NCI-H524 (cell line): Measurements from ENCODE around the gene EID3.
A peak's percentile ranks its signal among the peaks of the same experiment; 100 is the strongest.

Experiments
- DNase-seq, 2 experiments: peaks; one replicate each; lab custom pipeline; 2025; lab: John Stamatoyannopoulos, UW

Gene EID3

DNA sequence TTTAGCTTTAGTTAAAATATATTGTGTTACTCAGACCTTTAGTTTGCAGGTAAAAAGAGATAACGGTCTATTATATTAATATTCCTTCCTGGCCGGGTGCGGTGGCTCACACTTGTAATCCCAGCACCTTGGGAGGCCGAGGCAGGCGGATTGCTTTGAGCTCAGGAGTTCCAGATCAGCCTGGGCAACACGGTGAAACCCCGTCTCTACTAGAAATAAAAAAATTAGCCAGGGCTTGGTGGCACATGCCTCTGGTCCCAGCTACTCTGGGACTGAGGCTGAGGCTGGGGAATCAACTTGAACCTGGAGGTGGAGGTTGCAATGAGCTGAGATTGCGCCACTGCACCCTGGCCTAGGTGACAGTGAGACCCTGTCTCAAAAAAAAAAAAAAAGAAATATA, 13.2 kb upstream of the EID3 start:
- DNase-seq: no peak

GRCh38 chr12:104290855-104291254, 12.7 kb upstream of the EID3 start:
- no peak for DNase-seq

GRCh38 chr12:104291867-104292524, 11.5 kb upstream of the EID3 start:
- peak; percentile 33 to 66 for DNase-seq

DNA sequence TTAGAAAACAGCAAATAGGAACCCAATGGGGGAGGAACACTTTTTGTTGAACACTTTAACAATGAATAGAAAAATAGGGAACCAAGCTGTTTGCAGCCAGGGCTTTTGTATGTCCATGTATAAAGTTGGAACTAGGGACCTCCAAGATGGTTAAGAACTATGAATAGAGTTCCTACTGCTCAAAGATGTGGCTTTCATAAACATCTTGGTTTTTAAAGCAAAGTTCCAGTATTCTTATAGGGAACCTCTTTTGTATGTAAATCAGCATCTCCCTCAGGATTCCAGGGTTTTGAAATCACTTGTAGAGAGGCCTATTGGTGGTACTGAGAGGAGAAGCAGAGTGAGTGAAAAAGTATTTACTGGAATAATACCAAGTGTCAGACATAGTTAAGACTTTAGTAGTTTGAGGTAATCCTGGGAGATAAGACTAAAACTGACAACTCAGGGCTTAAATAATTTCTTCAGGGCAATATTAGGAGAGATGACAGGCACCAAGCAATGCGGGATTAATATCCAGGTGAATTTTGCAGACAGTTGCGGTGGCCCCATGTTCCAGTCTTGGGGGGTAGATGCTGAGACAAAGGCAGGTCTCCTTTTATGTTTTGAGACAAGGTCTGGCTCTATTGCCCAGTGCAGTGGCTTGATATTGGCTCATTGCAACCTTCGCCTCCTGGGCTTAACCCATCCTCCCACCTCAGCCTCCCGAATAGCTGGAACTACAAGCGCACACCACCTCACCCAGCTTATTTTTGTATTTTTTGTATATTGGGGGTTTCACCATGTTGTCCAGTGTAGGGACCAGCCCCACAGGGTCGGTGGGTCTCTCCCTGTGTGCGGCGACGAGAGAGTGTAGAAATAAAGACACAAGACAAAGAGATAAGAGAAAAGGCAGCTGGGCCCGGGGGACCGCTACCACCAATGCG, 10.4 kb upstream of the EID3 start:
- no peak for DNase-seq

DNA sequence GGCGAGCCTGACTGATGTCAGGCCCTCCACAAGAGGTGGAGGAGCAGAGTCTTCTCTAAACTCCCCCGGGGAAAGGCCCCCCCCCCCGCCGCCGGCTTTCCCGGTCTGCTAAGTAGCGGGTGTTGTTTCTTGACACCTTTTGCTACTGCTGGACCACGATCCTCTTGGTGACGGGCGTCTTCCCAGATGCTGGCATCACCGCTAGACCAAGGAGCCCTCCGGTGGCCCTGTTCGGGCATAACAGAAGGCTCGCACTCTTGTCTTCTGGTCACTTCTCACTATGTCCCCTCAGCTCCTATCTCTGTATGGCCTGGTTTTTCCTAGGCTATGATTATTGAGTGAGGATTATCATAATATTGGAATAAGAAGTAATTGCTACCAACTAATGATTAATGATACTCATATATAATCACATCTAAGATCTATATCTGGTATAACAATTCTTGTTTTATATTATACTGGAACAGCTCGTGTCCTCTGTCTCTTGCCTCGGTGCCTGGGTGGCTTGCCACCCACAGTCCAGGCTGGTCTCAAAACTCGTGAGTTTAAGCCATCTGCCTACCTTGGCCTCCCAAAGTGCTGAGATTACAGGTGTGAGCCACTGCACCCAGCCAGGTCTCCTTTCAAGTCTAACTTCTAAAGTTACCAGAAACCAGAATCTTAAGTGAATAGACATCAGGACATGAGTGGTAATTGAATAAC, 9.2 kb upstream of the EID3 start:
- peak in 1 of 2 experiments; percentile 41 for DNase-seq

DNA sequence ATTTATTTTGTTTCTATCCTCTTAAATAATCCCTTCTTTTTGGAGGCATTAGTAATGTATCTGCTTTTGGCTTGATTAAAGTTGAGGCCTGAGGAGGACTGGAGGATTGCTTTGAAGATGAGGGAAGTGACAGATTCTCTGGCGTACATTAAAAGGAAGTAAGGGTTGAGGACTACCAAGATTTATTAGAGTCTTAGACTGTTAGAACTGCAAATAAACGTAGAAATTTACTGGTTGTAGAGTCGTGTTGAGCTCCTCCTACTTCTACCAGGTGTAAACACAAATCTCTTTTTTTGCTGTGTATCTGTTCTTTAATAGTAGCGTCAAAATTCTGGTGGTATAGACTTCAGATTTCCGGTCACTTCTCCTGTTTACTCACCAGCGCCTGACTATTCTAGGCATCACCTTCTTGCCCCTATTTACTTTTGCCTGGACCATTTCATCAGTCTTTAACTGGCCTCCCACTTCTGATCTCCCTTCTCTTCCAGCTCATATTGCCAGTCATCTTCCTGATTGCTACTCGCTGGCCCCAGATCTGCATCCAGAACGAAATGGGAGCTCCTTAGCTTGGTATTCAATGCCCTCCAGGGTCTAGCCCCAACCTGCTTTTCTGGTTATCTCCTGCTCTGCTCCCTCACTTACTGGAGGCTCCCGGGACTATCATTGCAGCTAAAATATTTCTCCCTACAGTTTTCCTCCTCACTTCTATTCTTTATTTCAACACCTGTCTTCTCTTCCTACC, 8.4 kb upstream of the EID3 start:
- no peak for DNase-seq

- no peak for DNase-seq
Measured at GRCh38 chr12:104295954-104296353, 7.6 kb upstream of the EID3 start.

GRCh38 chr12:104296718-104297117, 6.8 kb upstream of the EID3 start:
- no peak for DNase-seq

- DNase-seq: no peak
Measured at GRCh38 chr12:104297477-104298113, 5.9 kb upstream of the EID3 start.

- no peak for DNase-seq
Measured at GRCh38 chr12:104299842-104300481, 3.6 kb upstream of the EID3 start.

- no peak for DNase-seq
Measured at GRCh38 chr12:104304261-104305009, 896 bp downstream of the EID3 start.

GRCh38 chr12:104305349-104305748, 1.8 kb downstream of the EID3 start:
- DNase-seq: no peak

DNA sequence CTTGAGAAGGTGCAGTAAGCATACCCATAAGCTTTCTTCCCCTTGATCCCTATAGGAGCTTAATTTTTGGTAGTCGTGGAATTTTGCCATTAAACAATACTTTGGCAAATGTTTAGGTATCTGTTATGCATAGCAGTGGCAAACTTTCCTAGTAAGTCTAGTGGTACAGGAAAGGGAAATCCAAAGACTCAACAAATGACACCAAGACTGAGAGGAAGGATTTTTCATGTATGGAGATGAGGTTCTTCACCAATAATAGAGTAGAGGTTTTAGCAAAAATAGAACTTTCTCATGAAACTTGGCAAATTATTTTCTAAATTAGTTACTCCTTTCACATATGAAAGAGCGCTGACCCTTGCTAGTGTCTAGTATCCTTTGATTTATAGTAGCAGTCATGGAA, 2.8 kb downstream of the EID3 start:
- DNase-seq: no peak

DNA sequence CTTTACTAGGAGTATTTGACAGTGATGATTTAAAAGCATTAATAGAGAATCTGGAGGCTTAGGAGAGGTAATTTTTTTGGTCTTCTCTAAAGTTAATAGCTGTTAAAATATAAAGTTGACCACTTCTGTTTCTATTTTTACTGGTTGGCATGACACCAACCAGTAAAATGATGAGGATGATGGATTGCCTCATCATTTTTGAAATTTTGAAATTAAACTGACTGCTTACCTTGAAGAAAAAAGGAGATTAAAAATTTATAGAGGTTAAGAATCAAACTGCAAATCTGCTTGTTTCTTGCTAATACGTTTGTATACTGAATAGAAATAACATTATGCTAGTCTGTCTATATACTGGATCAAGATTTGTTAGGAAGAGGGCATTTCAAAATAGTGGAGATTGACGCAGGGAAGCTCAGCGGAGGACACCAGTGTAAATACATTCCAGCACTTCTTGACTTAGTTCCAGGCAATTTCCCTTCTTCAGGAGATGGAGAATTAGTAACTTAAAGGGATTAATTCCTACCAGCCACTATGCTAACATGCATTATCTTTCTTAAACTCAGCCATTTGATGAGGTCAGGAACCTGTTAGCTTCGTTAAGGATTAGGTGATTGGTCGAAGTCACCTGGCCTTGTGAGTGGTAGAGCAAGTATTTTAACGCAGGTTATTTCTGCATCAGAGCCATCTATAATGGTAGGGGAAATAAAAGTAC, 3.6 kb downstream of the EID3 start:
- no peak for DNase-seq

DNA sequence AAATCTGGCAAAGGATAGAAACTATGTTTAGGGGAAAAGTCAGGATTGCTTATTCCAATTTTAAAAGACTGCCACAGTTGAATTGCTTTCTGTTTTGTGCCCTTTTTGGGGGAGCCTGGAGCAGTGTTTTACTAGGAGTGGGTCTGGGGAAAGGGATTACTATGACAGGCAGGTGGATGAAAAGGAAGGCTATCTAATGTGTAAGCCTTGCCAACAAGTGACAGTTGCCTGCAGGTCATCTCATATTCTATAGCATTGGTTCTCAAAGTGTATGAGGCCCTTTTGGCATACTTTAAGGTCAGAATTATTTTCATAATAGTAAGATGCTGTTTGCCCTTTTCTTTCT, 4.1 kb downstream of the EID3 start:
- DNase-seq: no peak

GRCh38 chr12:104309446-104309993, 6.0 kb downstream of the EID3 start:
- DNase-seq: no peak

DNA sequence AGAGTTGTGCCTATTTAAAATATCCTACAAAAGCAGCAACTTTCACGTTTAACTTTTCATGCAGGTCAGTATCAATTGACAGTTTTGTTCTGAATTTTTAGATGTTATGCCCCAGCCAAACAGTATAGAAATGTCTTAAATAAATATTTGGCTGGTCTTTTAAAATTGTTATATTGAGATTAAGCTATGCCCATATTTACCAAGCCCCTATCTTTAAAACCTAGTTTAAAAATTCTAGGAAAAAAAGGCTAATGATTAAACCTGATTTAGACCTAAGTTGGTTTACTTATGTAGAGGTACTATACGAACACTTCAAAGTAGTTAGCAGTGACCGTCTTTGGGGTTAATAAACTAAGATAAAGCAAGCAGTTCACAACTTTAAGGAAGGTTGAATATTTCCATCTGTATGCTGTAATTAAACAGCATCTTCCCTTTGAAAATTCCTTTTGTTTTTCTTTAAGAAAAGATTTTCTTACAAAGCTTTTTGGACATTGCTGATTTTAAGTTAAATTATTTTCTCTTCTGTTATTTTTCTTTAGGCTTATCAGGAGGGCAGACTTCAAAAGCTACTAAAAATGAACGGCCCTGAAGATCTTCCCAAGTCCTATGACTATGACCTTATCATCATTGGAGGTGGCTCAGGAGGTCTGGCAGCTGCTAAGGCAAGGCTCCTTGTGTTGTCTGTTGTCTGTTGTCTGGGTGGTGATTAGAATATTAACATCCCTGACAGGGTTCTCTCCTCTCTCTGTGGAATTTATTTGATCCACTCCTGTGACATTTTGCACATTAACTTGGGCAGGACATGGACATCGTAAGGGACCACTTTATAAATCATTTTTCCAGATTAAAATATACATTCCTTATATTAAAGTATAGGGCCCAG, 7.5 kb downstream of the EID3 start:
- no peak for DNase-seq

- no peak for DNase-seq
Measured at GRCh38 chr12:104312202-104312601, 8.7 kb downstream of the EID3 start.
